DND-41 (cell line): Measurements from ENCODE around the gene SLC30A10.

Experiments used
- CTCF ChIP-seq: IDR thresholded peaks from 2 replicates; pipeline ENCODE4 v1.5.1; 2012; ENCODE audit warnings: borderline replicate concordance, low read length, moderate library complexity, mild to moderate bottlenecking; ENCODE audit not compliant: poor library complexity, severe bottlenecking; ENCODE audit errors: extremely low read depth
- EZH2 ChIP-seq: IDR thresholded peaks from 3 replicates; pipeline ENCODE4 v1.6.1; 2012; ENCODE audit warnings: borderline replicate concordance, low read depth, mild to moderate bottlenecking, moderate library complexity, low read length, inconsistent platforms; ENCODE audit not compliant: severe bottlenecking

GRCh38 chr1:219927956-219928790, at the start of gene SLC30A10:
- TF ChIP-seq EZH2 (no peak), CTCF (no peak)
